ENCODE data around the gene DYNC1I1. TPM values are rescaled to one million over a fixed set of nuclear protein-coding genes. Genes with fewer than 3 reads are reported as not detected.

The DYNC1I1 gene
- total RNA-seq, 3 donors from 2014 or later (not counting 1 experiment from before 2014, with no cell fraction given): not detected

GRCh38 chr7:96075510-96076349 is 303.4 kb downstream of the DYNC1I1 start:
- peak overlapping the region; percentile 19 for H3K4me3 ChIP-seq (ENCODE audit: low read length)
- Mint-ChIP-seq H3K27me3 (ENCODE audit: low read depth in 2 of 2) (peaks cover 23 to 44% of the 10 kb centered on the region in 2 donors), H3K4me1 (peaks cover 10 to 11% of the 10 kb centered on the region in 2 donors), H3K36me3 (no peaks in the 10 kb centered on the region), H3K9me3 (no peaks in the 10 kb centered on the region), H3K4me3 (peak overlapping the region; percentile 82), H3K27ac (no peak overlapping the region)
- peak; percentile 26 to 66 for DNase-seq
- H3K27me3 ChIP-seq (ENCODE audit: control insufficient read depth, insufficient read depth, low read length): peaks cover 16% of the 10 kb centered on the region
- ATAC-seq: peak; percentile 76 to 94 (median 77)
- H3K27ac ChIP-seq (ENCODE audit: low read length): no peak overlapping the region
- H3K9me3 ChIP-seq (ENCODE audit: control insufficient read depth, insufficient read depth, low read length): no peaks in the 10 kb centered on the region
- TF ChIP-seq CTCF (IDR thresholded peaks at IDR 0.05): peak; percentile 68
- 3% methylated on average over 47 of the region's 47 CpGs for WGBS (ENCODE audit: insufficient coverage)
- H3K4me1 ChIP-seq (ENCODE audit: control insufficient read depth, insufficient read depth, low read length): peaks cover 10% of the 10 kb centered on the region
- H3K36me3 ChIP-seq (ENCODE audit: control insufficient read depth, insufficient read depth, low read length): no peaks in the 10 kb centered on the region
- intact Hi-C loops (cut with micrococcal nuclease): loop anchor here (1.0 kb wide), 1 partner anchor 952 kb away; no protein-coding TSS in a partner anchor

- Histone ChIP-seq H3K4me1 (ENCODE audit: control insufficient read depth, insufficient read depth, low read length) (peaks cover 10% of the 10 kb centered on the region), H3K4me3 (ENCODE audit: low read length) (no peak overlapping the region)
- intact Hi-C loops (cut with micrococcal nuclease): no loop called here
These were observed 304.0 kb downstream of the DYNC1I1 start for GRCh38 chr7:96076350-96076707.

GRCh38 chr7:96080027-96080426 is 307.7 kb downstream of the DYNC1I1 start:
- H3K36me3 ChIP-seq (ENCODE audit: control insufficient read depth, insufficient read depth, low read length): no peaks in the 10 kb centered on the region
- H3K27ac ChIP-seq (ENCODE audit: low read length): no peak overlapping the region
- Mint-ChIP-seq H3K27me3 (ENCODE audit: low read depth in 2 of 2) (peaks cover 22 to 44% of the 10 kb centered on the region in 2 donors), H3K9me3 (no peaks in the 10 kb centered on the region), H3K27ac (no peak overlapping the region), H3K4me3 (no peak overlapping the region), H3K36me3 (no peaks in the 10 kb centered on the region), H3K4me1 (peaks cover 10 to 11% of the 10 kb centered on the region in 2 donors)
- 96% methylated on average over 4 of the region's 6 CpGs for WGBS (ENCODE audit: insufficient coverage)
- TF ChIP-seq CTCF (IDR thresholded peaks at IDR 0.05): no peak
- H3K9me3 ChIP-seq (ENCODE audit: control insufficient read depth, insufficient read depth, low read length): no peaks in the 10 kb centered on the region
- ATAC-seq: no peak
- DNase-seq: no peak
- peaks cover 10% of the 10 kb centered on the region for H3K4me1 ChIP-seq (ENCODE audit: control insufficient read depth, insufficient read depth, low read length)
- peaks cover 16% of the 10 kb centered on the region for H3K27me3 ChIP-seq (ENCODE audit: control insufficient read depth, insufficient read depth, low read length)
- intact Hi-C loops (cut with micrococcal nuclease): no loop called here
- H3K4me3 ChIP-seq (ENCODE audit: low read length): no peak overlapping the region

More at GRCh38 chr7:96076350-96076707, 304.0 kb downstream of the DYNC1I1 start:
- no peak overlapping the region for H3K27ac ChIP-seq (ENCODE audit: low read length)
- H3K9me3 Mint-ChIP-seq: no peaks in the 10 kb centered on the region
- H3K27ac Mint-ChIP-seq: no peak overlapping the region
- H3K36me3 ChIP-seq (ENCODE audit: control insufficient read depth, insufficient read depth, low read length): no peaks in the 10 kb centered on the region
- ATAC-seq (no peak), DNase-seq (peak in 1 of 2 donors; percentile 2)
- no peak for TF ChIP-seq CTCF (IDR thresholded peaks at IDR 0.05)
- no peaks in the 10 kb centered on the region for H3K36me3 Mint-ChIP-seq
- peak overlapping the region; percentile 82 for H3K4me3 Mint-ChIP-seq
- H3K27me3 ChIP-seq (ENCODE audit: control insufficient read depth, insufficient read depth, low read length): peaks cover 16% of the 10 kb centered on the region
- 24% methylated on average over 9 of the region's 10 CpGs for WGBS (ENCODE audit: insufficient coverage)
- H3K9me3 ChIP-seq (ENCODE audit: control insufficient read depth, insufficient read depth, low read length): no peaks in the 10 kb centered on the region
- peaks cover 24 to 44% of the 10 kb centered on the region in 2 donors for H3K27me3 Mint-ChIP-seq (ENCODE audit: low read depth in 2 of 2)
- H3K4me1 Mint-ChIP-seq: peaks cover 10 to 11% of the 10 kb centered on the region in 2 donors

All from natural killer cell (primary cell).